ENCODE data around the gene C19orf67. TPM values are rescaled to one million over a fixed set of nuclear protein-coding genes. Genes with fewer than 3 reads are reported as not detected.

The C19orf67 gene
- total RNA-seq, 2 experiments from 2014 or later, result 0.21 to 0.39 TPM

GRCh38 chr19:14081797-14082674, 3.5 kb downstream of the C19orf67 start:
- ChIA-PET POLR2A (interaction anchor here (0.6 kb wide), 2 partner anchors 69 to 1291 kb away, joined by 3 to 5 read pairs; partner anchors contain the start of gene JUNB), CTCF (interaction anchor here (0.5 to 4.4 kb wide), 14 partner anchors 9 to 415 kb away, joined by 3 to 23 read pairs (median 3); partner anchors contain the start of genes ASF1B and MISP3)
- Mint-ChIP-seq H3K9me3 (ENCODE audit: low read depth) (no peaks in the 10 kb centered on the region), H3K27me3 (no peaks in the 10 kb centered on the region), H3K27ac (peak overlapping the region; percentile 92), H3K36me3 (ENCODE audit: low read depth) (peaks cover 3% of the 10 kb centered on the region), H3K4me1 (peaks cover 10% of the 10 kb centered on the region), H3K4me3 (peak overlapping the region; percentile 90)
- no peak for ATAC-seq
- peak; percentile 58 for DNase-seq
- intact Hi-C loops (cut with DNase I, micrococcal nuclease), result loop anchor here (1.0 to 2.0 kb wide), 13 partner anchors 8 to 932 kb away; partner anchors contain the start of genes ASF1B (in 2 of the 2), RFX1 (in 2 of the 2), BRME1 (in 1 of the 2) and C19orf53 (in 1 of the 2)

GRCh38 chr19:14080887-14081796, 4.4 kb downstream of the C19orf67 start:
- CTCF ChIA-PET, result interaction anchor here (0.6 to 4.4 kb wide), 11 partner anchors 8 to 333 kb away, joined by 3 to 23 read pairs (median 4); partner anchors contain the start of genes ASF1B, IL27RA and MISP3

GRCh38 chr19:14078411-14078810, 7.2 kb downstream of the C19orf67 start:
- no peak overlapping the region for H3K27ac Mint-ChIP-seq
- no peaks in the 10 kb centered on the region for H3K9me3 Mint-ChIP-seq (ENCODE audit: low read depth)
- POLR2A ChIA-PET, result no interaction called here
- ATAC-seq, result no peak
- H3K36me3 Mint-ChIP-seq (ENCODE audit: low read depth), result no peaks in the 10 kb centered on the region
- intact Hi-C loops (cut with DNase I, micrococcal nuclease), result loop anchor here (10.0 kb wide), 2 partner anchors 304 to 484 kb away; partner anchors contain the start of gene C19orf53 (in 1 of the 2)
- no peak for DNase-seq
- H3K4me3 Mint-ChIP-seq, result no peak overlapping the region
- peaks cover 24% of the 10 kb centered on the region for H3K4me1 Mint-ChIP-seq
- CTCF ChIA-PET, result interaction anchor here (0.6 to 2.2 kb wide), 8 partner anchors 18 to 411 kb away, joined by 3 to 8 read pairs (median 4); no protein-coding TSS in a partner anchor
- no peaks in the 10 kb centered on the region for H3K27me3 Mint-ChIP-seq

More at GRCh38 chr19:14080887-14081796, 4.4 kb downstream of the C19orf67 start:
- Mint-ChIP-seq H3K27ac (peak overlapping the region; percentile 92), H3K9me3 (ENCODE audit: low read depth) (no peaks in the 10 kb centered on the region), H3K4me1 (peaks cover 10% of the 10 kb centered on the region), H3K36me3 (ENCODE audit: low read depth) (peaks cover 3% of the 10 kb centered on the region), H3K27me3 (no peaks in the 10 kb centered on the region), H3K4me3 (peak overlapping the region; percentile 90)
- POLR2A ChIA-PET, result interaction anchor here (0.6 to 1.4 kb wide), 4 partner anchors 55 to 263 kb away, joined by 3 read pairs; partner anchors contain the start of gene ASF1B
- peak; percentile 95 for ATAC-seq
- DNase-seq, result peak; percentile 99
- intact Hi-C loops (cut with DNase I, micrococcal nuclease), result loop anchor here (1.0 to 2.0 kb wide), 13 partner anchors 9 to 931 kb away; partner anchors contain the start of genes ASF1B (in 2 of the 2), RFX1 (in 2 of the 2), BRME1 (in 1 of the 2) and C19orf53 (in 1 of the 2)

- Mint-ChIP-seq H3K9me3 (ENCODE audit: low read depth) (no peaks in the 10 kb centered on the region), H3K4me3 (peak overlapping the region; percentile 87), H3K36me3 (ENCODE audit: low read depth) (no peaks in the 10 kb centered on the region), H3K27me3 (peaks cover 2% of the 10 kb centered on the region), H3K4me1 (peaks cover 21% of the 10 kb centered on the region), H3K27ac (peak overlapping the region; percentile 80)
- ChIA-PET POLR2A (no interaction called here), CTCF (interaction anchor here (0.6 to 6.6 kb wide), 18 partner anchors 10 to 344 kb away, joined by 3 to 49 read pairs (median 4); partner anchors contain the start of genes ASF1B, C19orf67 and PALM3)
- DNase-seq, result peak; percentile 67
- peak; percentile 6 for ATAC-seq
- intact Hi-C loops (cut with DNase I, micrococcal nuclease), result loop anchor here (1.0 to 10.0 kb wide), 12 partner anchors 17 to 479 kb away; partner anchors contain the start of genes ASF1B (in 1 of the 2), C19orf53 (in 1 of the 2), DCAF15 (in 1 of the 2) and IL27RA (in 1 of the 2)
Observed at GRCh38 chr19:14073925-14074838, 11.4 kb downstream of the C19orf67 start.

GRCh38 chr19:14073261-14073924, 12.2 kb downstream of the C19orf67 start:
- H3K4me3 Mint-ChIP-seq, result peak overlapping the region; percentile 87
- no peaks in the 10 kb centered on the region for H3K36me3 Mint-ChIP-seq (ENCODE audit: low read depth)
- H3K27ac Mint-ChIP-seq, result peak overlapping the region; percentile 80
- no peaks in the 10 kb centered on the region for H3K9me3 Mint-ChIP-seq (ENCODE audit: low read depth)
- POLR2A ChIA-PET, result no interaction called here
- peaks cover 2% of the 10 kb centered on the region for H3K27me3 Mint-ChIP-seq
- CTCF ChIA-PET, result interaction anchor here (0.6 to 6.6 kb wide), 26 partner anchors 10 to 343 kb away, joined by 3 to 49 read pairs (median 4); partner anchors contain the start of genes ASF1B, C19orf67 and PALM3
- intact Hi-C loops (cut with DNase I, micrococcal nuclease), result loop anchor here (1.0 to 10.0 kb wide), 10 partner anchors 18 to 479 kb away; partner anchors contain the start of genes ASF1B (in 1 of the 2), C19orf53 (in 1 of the 2), DCAF15 (in 1 of the 2) and IL27RA (in 1 of the 2)
- H3K4me1 Mint-ChIP-seq, result peaks cover 21% of the 10 kb centered on the region
- DNase-seq (peak; percentile 87), ATAC-seq (peak; percentile 74)

GRCh38 chr19:14072535-14073260, 12.9 kb downstream of the C19orf67 start, which contains the start of gene MISP3:
MISP3 (plus strand) TSS chr19:14072786; CDS start chr19:14073310, 524 bp downstream.
- Mint-ChIP-seq H3K4me3 (peak within 1 kb of the TSS; percentile 87), H3K9me3 (ENCODE audit: low read depth) (no peaks in the 10 kb centered on the region), H3K36me3 (ENCODE audit: low read depth) (no peaks in the 10 kb centered on the region), H3K4me1 (peaks cover 21% of the 10 kb centered on the region), H3K27me3 (peaks cover 2% of the 10 kb centered on the region), H3K27ac (peak within 1 kb of the TSS; percentile 37)
- ChIA-PET POLR2A (interaction anchor here (0.6 kb wide), 2 partner anchors 12 to 312 kb away, joined by 3 read pairs; no protein-coding TSS in a partner anchor), CTCF (interaction anchor here (0.6 to 6.6 kb wide), 25 partner anchors 10 to 1107 kb away, joined by 3 to 49 read pairs (median 4); partner anchors contain the start of genes ASF1B, C19orf67 and PALM3)
- DNase-seq (peak; percentile 64), ATAC-seq (peak; percentile 6)
- intact Hi-C loops (cut with DNase I, micrococcal nuclease), result loop anchor here (1.0 to 10.0 kb wide), 10 partner anchors 19 to 478 kb away; partner anchors contain the start of genes ASF1B (in 1 of the 2), C19orf53 (in 1 of the 2), DCAF15 (in 1 of the 2) and IL27RA (in 1 of the 2)

- H3K27me3 Mint-ChIP-seq, result peaks cover 2% of the 10 kb centered on the region
- ATAC-seq, result no peak
- H3K36me3 Mint-ChIP-seq (ENCODE audit: low read depth), result no peaks in the 10 kb centered on the region
- no peaks in the 10 kb centered on the region for H3K9me3 Mint-ChIP-seq (ENCODE audit: low read depth)
- ChIA-PET CTCF (interaction anchor here (0.7 to 6.6 kb wide), 11 partner anchors 10 to 364 kb away, joined by 3 to 49 read pairs (median 3); partner anchors contain the start of gene PALM3), POLR2A (interaction anchor here (0.6 kb wide), 1 partner anchor 13 kb away, joined by 3 read pairs; no protein-coding TSS in a partner anchor)
- no peak overlapping the region for H3K4me3 Mint-ChIP-seq
- H3K4me1 Mint-ChIP-seq, result peaks cover 21% of the 10 kb centered on the region
- no peak for DNase-seq
- H3K27ac Mint-ChIP-seq, result no peak overlapping the region
- intact Hi-C loops (cut with DNase I, micrococcal nuclease), result loop anchor here (5.0 to 10.0 kb wide), 3 partner anchors 38 to 476 kb away; partner anchors contain the start of genes C19orf53 (in 1 of the 2) and IL27RA (in 1 of the 2)
Observed at GRCh38 chr19:14070268-14071050, 15.1 kb downstream of the C19orf67 start.

GRCh38 chr19:14066134-14066533, 19.4 kb downstream of the C19orf67 start:
- Mint-ChIP-seq H3K9me3 (ENCODE audit: low read depth) (no peaks in the 10 kb centered on the region), H3K4me3 (no peak overlapping the region), H3K36me3 (ENCODE audit: low read depth) (no peaks in the 10 kb centered on the region), H3K27ac (no peak overlapping the region), H3K27me3 (peaks cover 6% of the 10 kb centered on the region), H3K4me1 (no peaks in the 10 kb centered on the region)
- DNase-seq, result no peak
- intact Hi-C loops (cut with DNase I, micrococcal nuclease), result no loop called here
- peak; percentile 40 for ATAC-seq
- CTCF ChIA-PET, result interaction anchor here (0.7 to 0.8 kb wide), 2 partner anchors 10 to 266 kb away, joined by 3 read pairs; no protein-coding TSS in a partner anchor
- POLR2A ChIA-PET, result no interaction called here

Data from activated CD4-positive, alpha-beta T cell treated with anti-CD3 and anti-CD28 coated beads for 36 hours (primary cell).